GM23248 (cell line): ENCODE data around the gene SCYGR8. TPM values are rescaled to one million over a fixed set of nuclear protein-coding genes. Genes with fewer than 3 reads are reported as not detected.

Experiments used
- DNase-seq: peaks from one replicate; pipeline ENCODE4 v3.0.0-alpha.2; 2015
- H2AFZ ChIP-seq: fragments of 200-600 bp; sonication (generic); 2 replicates; pipeline ENCODE4 v1.6.1; 2016; ENCODE audit warnings: antibody characterized with exemption
- H3F3A ChIP-seq: fragments of 200-600 bp; sonication (generic); 2 replicates; pipeline ENCODE4 v1.6.1; 2016; ENCODE audit warnings: mild to moderate bottlenecking, antibody characterized with exemption, mixed run types; ENCODE audit not compliant: insufficient read depth
- H3K27ac ChIP-seq: fragments of 200-600 bp; sonication (generic); 2 replicates; pipeline ENCODE4 v1.5.1; 2016; ENCODE audit warnings: mild to moderate bottlenecking
- H3K27me3 ChIP-seq: fragments of 200-600 bp; sonication (generic); replicated peaks from 2 replicates; pipeline ENCODE4 v1.6.1; 2016; ENCODE audit warnings: mild to moderate bottlenecking; ENCODE audit not compliant: insufficient read depth
- H3K36me3 ChIP-seq: fragments of 200-600 bp; sonication (generic); 2 replicates; pipeline ENCODE4 v1.6.1; 2016; ENCODE audit warnings: low read depth, mild to moderate bottlenecking
- H3K4me1 ChIP-seq: fragments of 200-600 bp; sonication (generic); 2 replicates; pipeline ENCODE4 v1.6.1; 2016; ENCODE audit warnings: mild to moderate bottlenecking; ENCODE audit not compliant: insufficient read depth
- H3K4me2 ChIP-seq: fragments of 200-600 bp; sonication (generic); one replicate; pipeline ENCODE4 v1.6.1; 2016; ENCODE audit warnings: mild to moderate bottlenecking; ENCODE audit not compliant: unreplicated experiment
- H3K4me3 ChIP-seq: fragments of 200-600 bp; sonication (generic); 2 replicates; pipeline ENCODE4 v1.5.1; 2016; ENCODE audit warnings: mild to moderate bottlenecking
- H3K79me2 ChIP-seq: fragments of 200-600 bp; sonication (generic); 2 replicates; pipeline ENCODE4 v1.6.1; 2016; ENCODE audit warnings: mild to moderate bottlenecking; ENCODE audit not compliant: insufficient read depth
- H3K9ac ChIP-seq: fragments of 200-600 bp; sonication (generic); 2 replicates; pipeline ENCODE4 v1.6.1; 2016; ENCODE audit warnings: mild to moderate bottlenecking
- H3K9me2 ChIP-seq: fragments of 200-600 bp; sonication (generic); 2 replicates; pipeline ENCODE4 v1.6.1; 2016; ENCODE audit warnings: mixed run types, mild to moderate bottlenecking, moderate library complexity; ENCODE audit not compliant: insufficient read depth
- H3K9me3 ChIP-seq: fragments of 200-600 bp; sonication (generic); one replicate; pipeline ENCODE4 v1.6.1; 2017; ENCODE audit warnings: low read depth
- H4K20me1 ChIP-seq: fragments of 200-600 bp; sonication (generic); 2 replicates; pipeline ENCODE4 v1.6.0; 2016; ENCODE audit not compliant: insufficient read depth
- EZH2 ChIP-seq: fragments of 200-600 bp; sonication (generic); IDR thresholded peaks from 2 replicates; pipeline ENCODE4 v1.6.1; 2018; ENCODE audit warnings: antibody characterized with exemption, mild to moderate bottlenecking; ENCODE audit not compliant: insufficient read depth, poor library complexity, severe bottlenecking
- EZH2phosphoT487 ChIP-seq: fragments of 200-600 bp; sonication (generic); IDR thresholded peaks from 2 replicates; pipeline ENCODE4 v1.6.1; 2018; ENCODE audit warnings: antibody characterized with exemption, moderate library complexity, mild to moderate bottlenecking, low read depth; ENCODE audit not compliant: insufficient read depth
- WGBS, 2 experiments: methylation state at CpG; one replicate each; pipeline ENCODE4 v1.1.6; 2015 to 2017; ENCODE audit warnings: low lambda C conversion rate in 2 of 2, low coverage in 1 of 2; ENCODE audit errors: missing lambda C conversion rate in 2 of 2; 5-methylcytosine and 5-hydroxymethylcytosine counted together
- in situ Hi-C: fragments of 300-500 bp; cut with MboI; formaldehyde crosslinking; loops from 2 replicates; pipeline ENCODE4 v1.15.0; 2020
- polyA plus RNA-seq: library from polyadenylated mRNA; unstranded; fragments of >200 nt; fragmentation: Nextera tagmentation; extraction: Ambion mirVana; gene quantifications from 2 replicates; pipeline ENCODE4 v1.2.1, GENCODE V29; 2016
- total RNA-seq: library from RNA; depleted of rRNA; stranded (reverse); fragments of >200 nt; shearing (Covaris generic); gene quantifications from 2 replicates; pipeline ENCODE4 v1.2.3, GENCODE V29; 2014

The SCYGR8 gene
- total and polyA plus RNA-seq, 2 experiments from 2014 or later = not detected

DNA sequence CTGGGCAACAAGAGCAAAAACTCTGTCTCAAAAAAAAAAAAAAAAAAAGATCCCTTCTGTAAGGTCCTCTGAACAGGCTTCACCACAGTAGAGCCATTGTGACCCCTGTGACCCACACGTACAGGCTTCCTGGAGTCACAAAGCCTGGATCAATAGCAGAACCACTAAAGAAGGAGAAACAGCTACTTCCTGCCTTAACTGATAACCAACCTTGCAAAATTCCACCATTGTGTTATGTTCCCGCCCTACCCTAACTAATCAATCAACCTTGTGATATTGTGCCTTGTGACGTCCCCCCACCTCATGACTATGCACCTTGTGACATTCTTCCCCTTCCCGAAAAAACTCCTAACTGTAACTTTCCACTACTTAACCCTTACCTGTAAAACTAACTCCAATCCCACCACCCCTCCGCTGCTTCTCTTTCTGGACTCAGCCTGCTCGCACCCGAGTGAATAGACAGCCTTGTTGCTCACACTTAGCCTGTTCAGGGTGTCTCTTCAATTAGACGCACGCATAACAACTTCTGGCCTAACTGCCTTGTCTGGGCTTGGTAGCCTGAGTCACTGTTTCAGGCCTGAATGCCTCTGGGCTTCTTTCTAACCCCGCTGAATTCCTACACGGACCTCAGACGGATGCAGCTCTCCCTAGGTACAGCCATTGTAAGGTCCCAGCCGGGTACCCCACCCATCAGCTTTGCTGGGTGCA lies 13.9 kb downstream of the SCYGR8 start:
- H3K27ac ChIP-seq = no peak overlapping the region
- DNase-seq = no peak
- WGBS, 2 experiments = 76 to 77% methylated on average over 13 of the region's 13 CpGs
- no peak overlapping the region for H3K4me3 ChIP-seq
- no peaks in the 10 kb centered on the region for H3K9me2 ChIP-seq
- no peaks in the 10 kb centered on the region for H3K36me3 ChIP-seq
- no peaks in the 10 kb centered on the region for H4K20me1 ChIP-seq
- H3K27me3 ChIP-seq = no peaks in the 10 kb centered on the region
- in situ Hi-C loops = loop anchor here (10.0 to 25.0 kb wide), 2 partner anchors 95 to 622 kb away; partner anchors contain the start of gene SCYGR5
- H2AFZ ChIP-seq = no peak overlapping the region
- no peaks in the 10 kb centered on the region for H3K79me2 ChIP-seq
- TF ChIP-seq EZH2phosphoT487 = no peak
- no peak for TF ChIP-seq EZH2
- H3K9me3 ChIP-seq = no peaks in the 10 kb centered on the region
- no peak overlapping the region for H3K9ac ChIP-seq
- H3K4me2 ChIP-seq = no peak overlapping the region
- H3F3A ChIP-seq = no peaks in the 10 kb centered on the region
- no peaks in the 10 kb centered on the region for H3K4me1 ChIP-seq

DNA sequence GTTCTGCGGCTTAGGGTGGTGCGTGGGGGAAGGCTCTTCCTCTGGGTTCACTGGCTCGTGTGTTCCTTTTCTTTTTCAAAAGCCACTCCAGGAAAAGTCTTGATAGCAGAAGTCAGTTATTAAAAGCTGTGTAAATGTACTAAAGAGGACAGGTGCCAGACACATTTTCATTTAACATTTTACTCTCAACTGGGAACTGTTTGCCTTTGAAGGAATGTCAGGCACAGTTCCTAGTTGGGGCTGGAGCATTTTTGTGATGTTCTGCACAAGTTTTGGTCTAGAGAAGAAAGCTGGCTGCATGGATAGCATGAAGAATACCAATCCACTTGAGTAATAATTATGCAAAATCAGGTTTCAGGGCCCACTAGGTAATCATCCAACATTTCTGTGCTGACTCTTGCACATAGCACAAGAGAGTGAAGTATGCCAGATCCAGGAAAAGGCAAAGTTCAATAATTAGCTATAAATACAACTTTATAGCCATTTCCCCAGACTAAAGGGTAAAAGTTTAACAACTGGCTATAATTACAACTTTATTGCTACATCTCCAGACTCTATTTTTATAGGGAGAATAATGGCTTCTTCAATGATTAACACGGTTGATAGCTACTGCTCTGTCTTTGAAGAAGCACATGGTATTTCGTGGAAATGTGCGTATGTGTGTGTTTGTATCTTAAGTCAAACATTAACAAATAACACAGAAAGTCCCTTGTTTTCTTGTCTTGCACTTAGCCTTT lies 16.2 kb downstream of the SCYGR8 start:
- WGBS, 2 experiments = 55 to 65% methylated on average over 6 of the region's 6 CpGs
- no peaks in the 10 kb centered on the region for H3K36me3 ChIP-seq
- DNase-seq = peak; percentile 12
- peaks cover 6% of the 10 kb centered on the region for H3K4me1 ChIP-seq
- H3K79me2 ChIP-seq = no peaks in the 10 kb centered on the region
- H3K27ac ChIP-seq = no peak overlapping the region
- no peaks in the 10 kb centered on the region for H3K27me3 ChIP-seq
- TF ChIP-seq EZH2phosphoT487 (no peak), EZH2 (no peak)
- H3F3A ChIP-seq = no peaks in the 10 kb centered on the region
- H3K4me3 ChIP-seq = no peak overlapping the region
- in situ Hi-C loops = loop anchor here (25.0 kb wide), 1 partner anchor 625 kb away; no protein-coding TSS in a partner anchor
- no peaks in the 10 kb centered on the region for H4K20me1 ChIP-seq
- H3K4me2 ChIP-seq = no peak overlapping the region
- no peaks in the 10 kb centered on the region for H3K9me2 ChIP-seq
- no peaks in the 10 kb centered on the region for H3K9me3 ChIP-seq
- H3K9ac ChIP-seq = no peak overlapping the region
- no peak overlapping the region for H2AFZ ChIP-seq

DNA sequence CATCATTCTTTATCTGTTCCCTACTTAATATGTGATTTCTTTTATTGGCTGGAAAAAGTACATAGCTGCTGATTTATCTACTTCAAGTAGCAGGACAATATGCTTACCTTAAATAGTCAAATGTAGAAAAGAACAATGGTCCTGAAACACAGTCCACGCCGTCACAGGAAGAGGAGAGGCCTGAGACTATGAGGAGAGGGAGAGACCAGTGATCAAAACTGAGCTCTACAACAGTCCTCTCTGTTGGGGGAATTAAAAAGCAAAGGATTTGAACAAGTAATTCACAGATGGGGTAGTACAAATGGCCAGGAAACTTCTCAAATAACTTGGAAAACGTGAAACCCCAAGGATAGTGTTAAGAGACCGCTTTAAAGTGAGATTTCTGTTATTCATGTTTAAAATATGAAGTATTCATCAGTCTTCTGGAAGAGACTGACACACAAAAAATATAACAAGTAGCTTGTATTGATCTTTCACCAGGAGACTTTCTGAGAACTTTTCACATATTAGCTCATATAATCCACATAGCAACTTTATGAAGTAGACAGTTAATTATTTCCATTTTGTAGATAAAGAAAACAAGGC lies 20.2 kb downstream of the SCYGR8 start:
- TF ChIP-seq EZH2 (no peak), EZH2phosphoT487 (no peak)
- no peaks in the 10 kb centered on the region for H3K79me2 ChIP-seq
- H3K9ac ChIP-seq = no peak overlapping the region
- H3K9me2 ChIP-seq = no peaks in the 10 kb centered on the region
- no peaks in the 10 kb centered on the region for H3F3A ChIP-seq
- no peak overlapping the region for H3K4me3 ChIP-seq
- H3K9me3 ChIP-seq = no peaks in the 10 kb centered on the region
- H3K36me3 ChIP-seq = no peaks in the 10 kb centered on the region
- no peak overlapping the region for H3K4me2 ChIP-seq
- H3K27ac ChIP-seq = no peak overlapping the region
- peak overlapping the region; percentile 57 for H2AFZ ChIP-seq
- H4K20me1 ChIP-seq = no peaks in the 10 kb centered on the region
- no peaks in the 10 kb centered on the region for H3K27me3 ChIP-seq
- in situ Hi-C loops = loop anchor here (5.0 to 25.0 kb wide), 2 partner anchors 359 to 629 kb away; no protein-coding TSS in a partner anchor
- DNase-seq = no peak
- peaks cover 6% of the 10 kb centered on the region for H3K4me1 ChIP-seq
- 47 to 48% methylated on average over 4 of the region's 4 CpGs for WGBS, 2 experiments

DNA sequence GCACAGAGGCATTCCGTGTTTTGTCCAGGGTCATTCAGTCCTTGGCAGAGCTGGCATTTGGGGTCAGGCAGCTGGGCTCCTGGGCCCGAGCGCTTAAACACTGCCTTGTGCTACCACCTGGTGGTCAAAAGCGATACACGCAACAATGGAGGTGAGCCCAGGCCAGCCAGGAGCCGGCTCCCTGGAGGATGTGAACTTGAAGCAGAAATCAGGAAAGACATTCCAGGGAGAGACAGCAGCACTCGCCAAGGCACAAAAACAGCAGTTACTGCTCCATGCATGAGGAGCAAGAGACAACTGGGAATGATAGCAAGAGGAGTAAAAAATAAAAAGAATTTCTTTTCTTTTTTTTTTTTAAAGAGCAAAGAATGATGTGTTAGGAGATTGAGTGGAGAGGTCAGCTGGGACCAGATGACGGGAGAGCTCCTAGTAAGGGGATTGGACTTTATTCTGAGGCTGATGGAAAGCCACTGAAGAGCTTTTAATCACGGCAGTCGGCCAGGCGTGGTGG lies 20.7 kb downstream of the SCYGR8 start:
- no peak overlapping the region for H3K4me2 ChIP-seq
- no peaks in the 10 kb centered on the region for H3K36me3 ChIP-seq
- H3F3A ChIP-seq = no peaks in the 10 kb centered on the region

More for the DNA sequence above, 20.7 kb downstream of the SCYGR8 start:
- Histone ChIP-seq H3K79me2 (no peaks in the 10 kb centered on the region), H3K27ac (no peak overlapping the region), H2AFZ (peak overlapping the region; percentile 57), H4K20me1 (no peaks in the 10 kb centered on the region), H3K9ac (no peak overlapping the region), H3K27me3 (no peaks in the 10 kb centered on the region), H3K4me1 (peaks cover 6% of the 10 kb centered on the region), H3K9me2 (no peaks in the 10 kb centered on the region), H3K4me3 (no peak overlapping the region), H3K9me3 (no peaks in the 10 kb centered on the region)
- in situ Hi-C loops = loop anchor here (5.0 to 25.0 kb wide), 2 partner anchors 359 to 629 kb away; no protein-coding TSS in a partner anchor
- peak; percentile 83 for DNase-seq
- TF ChIP-seq EZH2phosphoT487 = no peak
- no peak for TF ChIP-seq EZH2
- 27 to 29% methylated on average over 11 of the region's 11 CpGs for WGBS, 2 experiments
